ENCODE results near the gene FUT3.
A peak's percentile ranks its signal among the peaks of the same experiment; 100 is the strongest.

Gene FUT3

DNA sequence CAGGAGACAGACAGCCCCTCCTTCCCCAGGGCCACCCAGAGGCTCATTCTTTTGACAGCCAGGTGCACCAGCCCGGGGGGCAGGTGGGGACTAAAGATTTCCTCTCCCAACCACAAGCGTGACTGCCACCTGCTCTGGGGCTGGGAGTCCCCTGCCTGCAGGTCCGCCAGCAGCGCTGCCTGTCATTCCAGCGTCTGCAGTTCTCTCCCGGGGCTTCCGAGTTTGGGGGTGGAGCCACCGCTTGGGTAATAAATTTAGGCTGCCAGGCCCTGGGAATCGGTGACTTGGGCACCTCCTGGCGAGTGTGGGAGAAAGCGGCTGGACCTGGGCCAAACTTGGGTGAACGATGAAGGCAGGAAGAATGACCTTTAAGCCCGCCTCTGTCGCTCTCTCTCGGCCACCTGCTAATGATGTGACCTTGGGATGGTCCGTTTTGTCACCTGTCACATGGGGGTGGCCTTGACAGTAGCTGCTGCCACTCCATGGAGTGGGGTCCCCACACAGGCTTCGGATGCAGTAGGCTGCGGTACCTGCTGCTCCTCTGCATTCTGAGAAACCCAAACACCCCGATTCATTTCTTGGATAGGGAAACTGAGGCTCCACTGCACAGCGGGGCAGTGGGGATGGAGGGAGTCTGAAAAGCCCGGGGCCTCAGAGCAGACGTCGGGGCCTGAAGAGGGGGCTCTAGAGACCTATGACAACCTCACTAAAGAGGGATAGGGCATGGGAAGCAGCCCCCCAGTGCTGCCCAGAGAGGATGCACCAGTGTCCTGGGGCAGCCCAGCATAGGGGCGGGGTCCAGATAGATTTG lies 24.5 kb downstream of the FUT3 start:
- DNase-seq: peak in 4 of 58 donors; percentile 0 to 19 (median 8)

DNA sequence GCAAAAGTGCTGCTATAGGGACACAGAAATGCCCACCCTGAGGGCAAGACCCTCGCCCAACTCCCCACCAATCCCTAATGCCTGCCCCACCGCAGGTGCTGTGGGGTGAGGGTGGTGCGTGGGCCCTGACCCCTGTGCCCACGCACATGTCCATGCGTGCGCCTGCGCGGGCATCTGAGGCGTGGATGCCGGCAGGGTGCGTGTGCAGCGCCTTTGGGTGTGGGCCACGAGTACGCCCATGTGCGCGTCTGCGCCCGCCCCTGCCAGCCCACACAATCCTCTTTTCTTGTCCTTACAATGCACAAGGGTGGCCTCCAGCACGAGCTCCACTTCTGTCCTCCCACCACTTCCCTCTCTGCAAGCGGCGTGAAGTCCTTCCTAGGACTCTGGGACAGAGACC lies 26.1 kb downstream of the FUT3 start:
- peak in 14 of 58 donors; percentile 1 to 64 (median 24) for DNase-seq

DNA sequence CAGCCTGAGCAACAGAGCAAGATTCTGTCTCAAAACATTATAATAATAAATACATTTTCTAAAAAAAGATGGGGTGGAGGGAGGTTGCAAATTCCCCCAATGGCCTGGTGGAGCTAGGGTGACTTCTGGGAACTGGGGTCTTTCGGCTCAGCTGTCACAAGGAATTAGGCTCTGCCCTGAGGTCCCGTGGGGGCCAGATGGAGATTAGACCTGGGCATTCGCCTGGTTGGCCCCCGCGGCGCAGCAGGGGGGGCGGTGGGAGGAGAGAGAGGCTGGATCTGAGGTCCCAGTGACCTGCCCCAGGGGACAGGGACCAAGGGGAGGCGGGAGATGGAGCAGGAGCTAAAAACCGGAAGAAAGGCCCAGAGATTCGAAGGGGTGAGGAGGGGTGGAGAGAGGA lies 26.5 kb downstream of the FUT3 start:
- no peak for DNase-seq

DNA sequence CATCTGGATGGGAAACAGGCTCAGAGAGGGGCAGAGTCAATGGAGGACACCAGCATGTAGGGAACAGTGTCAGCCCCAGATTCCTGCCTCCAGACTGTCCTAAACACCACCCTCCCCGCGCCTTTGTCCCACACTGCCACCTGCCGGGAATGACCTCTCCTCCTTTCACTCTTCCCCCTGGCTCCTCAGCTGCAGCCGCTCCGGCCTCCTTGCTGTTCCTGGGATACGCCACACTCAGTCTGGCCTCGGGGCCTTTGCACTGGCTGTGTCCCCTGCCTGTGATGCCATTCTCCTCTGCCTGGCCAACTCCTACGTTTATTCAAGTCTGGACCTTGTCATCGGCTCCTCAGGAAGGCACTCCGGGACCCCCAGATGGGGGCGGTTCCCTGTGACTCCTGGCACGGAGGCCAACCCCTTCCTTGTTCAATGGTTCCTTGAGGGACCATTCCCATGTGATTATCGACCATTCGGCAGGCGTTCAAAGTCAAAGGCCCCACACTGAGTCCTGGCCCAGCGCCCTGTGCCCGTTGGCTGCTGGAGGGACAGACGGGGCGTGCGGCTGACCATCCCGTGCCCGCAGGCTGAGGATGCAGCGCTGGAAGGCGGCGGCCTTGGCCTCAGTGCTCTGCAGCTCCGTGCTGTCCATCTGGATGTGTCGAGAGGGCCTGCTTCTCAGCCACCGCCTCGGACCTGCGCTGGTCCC lies 27.5 kb downstream of the FUT3 start:
- DNase-seq: no peak

DNA sequence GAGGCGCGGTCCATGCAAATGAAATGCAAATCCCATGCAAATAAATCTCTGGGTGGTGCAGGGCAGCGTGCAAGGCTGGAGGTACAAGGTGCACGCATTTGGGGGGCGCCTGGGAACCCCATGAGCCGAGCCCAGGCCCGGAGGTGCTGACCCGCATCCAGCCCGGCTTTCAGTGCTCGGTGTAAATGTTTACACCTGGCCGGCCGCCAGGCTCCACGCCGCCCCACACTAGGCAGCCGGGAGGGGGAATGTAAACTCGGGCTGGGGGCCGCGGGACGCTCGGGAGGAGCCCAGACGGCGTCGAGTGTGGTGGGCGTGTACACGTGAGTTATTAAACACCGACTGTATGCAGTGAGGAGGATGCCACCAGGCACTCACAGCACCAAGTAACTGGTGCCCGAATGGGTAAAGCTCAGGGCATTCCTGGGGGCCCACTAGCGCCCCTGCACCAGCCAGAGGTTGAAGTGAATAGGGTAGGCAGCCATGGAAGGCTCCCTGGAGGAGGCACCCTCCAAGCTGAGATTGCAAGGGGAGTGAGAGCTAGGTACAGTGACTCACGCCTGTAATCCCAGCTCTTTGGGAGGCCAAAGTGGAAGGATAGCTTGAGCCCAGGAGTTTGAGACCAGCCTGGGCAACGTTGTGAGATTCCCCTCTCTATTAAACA lies 28.9 kb downstream of the FUT3 start:
- no peak for DNase-seq

DNA sequence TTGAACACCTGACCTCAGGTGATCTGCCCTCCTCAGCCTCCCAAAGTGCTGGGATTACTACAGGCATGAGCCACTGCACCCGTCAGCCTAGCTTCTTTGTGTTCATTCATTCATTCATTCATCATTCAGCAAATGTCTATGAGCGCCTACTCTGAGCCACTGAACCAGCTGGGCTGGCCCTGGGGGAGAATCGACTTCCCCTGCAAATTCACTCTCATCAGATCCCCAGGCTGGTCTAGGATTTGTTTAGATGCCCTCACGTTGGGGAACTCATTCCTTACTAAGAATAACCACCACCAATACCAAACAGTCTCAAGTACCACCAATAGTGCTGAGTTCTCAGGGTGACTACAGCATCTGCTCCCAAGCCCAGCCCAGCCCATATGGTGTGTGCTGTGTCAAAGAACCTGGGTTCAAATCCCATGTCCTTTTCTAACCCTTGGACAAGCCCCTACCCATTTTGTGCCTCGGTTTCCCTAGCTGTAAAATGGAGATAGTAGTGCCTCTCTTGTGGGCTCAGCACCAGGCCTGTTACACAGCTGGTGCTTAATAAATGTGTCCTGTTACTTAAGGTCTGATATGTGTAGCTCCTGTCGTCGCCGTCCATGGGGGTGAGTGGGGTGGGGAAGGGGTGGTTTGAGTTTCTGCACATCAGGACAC lies 29.6 kb downstream of the FUT3 start:
- DNase-seq: no peak

DNA sequence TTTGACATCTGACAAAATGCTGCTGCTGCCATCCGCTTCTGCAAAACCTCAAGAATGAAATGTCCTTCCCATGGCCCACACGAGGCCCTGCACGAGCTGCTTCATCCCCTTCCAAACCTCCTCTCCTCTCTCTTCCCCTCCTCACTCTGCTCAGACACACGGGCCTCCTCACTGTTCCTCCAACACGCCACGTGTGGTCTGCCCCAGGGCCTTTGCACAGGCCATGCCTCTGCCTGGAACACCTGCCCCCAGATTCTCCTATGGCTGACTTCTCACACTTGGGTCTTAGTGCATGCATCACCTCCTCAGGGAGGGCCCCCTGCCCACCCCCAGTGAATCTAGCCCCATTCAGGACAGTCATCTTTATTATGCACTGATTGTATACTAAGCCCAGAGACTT lies 30.5 kb downstream of the FUT3 start:
- DNase-seq: no peak

DNA sequence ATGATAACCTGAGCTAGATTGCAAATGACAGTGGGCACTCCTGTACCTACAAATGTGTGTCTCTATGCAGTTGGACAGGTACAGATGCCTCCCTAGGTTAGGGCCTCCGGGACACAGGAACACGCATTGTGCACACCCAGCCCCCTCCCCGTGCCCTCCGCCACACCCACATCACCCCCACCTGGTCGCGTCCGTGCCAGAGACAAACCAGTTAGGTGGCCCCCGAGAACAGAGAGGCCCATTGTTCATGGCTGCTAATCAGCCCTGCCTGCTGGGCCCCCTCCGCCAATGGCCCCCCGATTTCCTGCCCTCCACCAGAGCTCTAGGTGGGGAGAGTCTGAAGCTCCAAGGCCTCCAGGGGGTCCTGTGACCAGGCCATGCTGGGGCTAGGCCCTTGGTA lies 32.7 kb downstream of the FUT3 start:
- no peak for DNase-seq

DNA sequence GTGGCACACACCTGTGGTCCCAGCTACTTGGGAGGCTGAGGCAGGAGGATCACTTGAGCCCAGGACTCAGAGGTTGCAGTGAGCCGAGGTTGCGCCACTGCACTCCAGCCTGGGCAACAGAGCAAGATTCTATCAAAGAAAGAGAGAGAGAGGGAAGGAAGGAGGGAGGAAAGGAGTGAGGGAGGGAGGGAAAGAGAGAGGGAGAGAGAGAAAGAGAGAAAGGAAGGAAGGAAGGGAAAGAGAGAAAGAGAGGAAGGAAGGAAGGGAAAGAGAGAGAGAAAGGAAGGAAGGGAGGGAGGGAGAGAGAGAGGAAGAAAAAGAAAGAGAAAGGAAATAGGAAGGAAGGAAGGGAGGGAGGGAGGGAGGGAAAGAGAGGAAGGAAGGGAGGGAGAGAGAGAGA lies 34.0 kb downstream of the FUT3 start:
- DNase-seq: no peak

DNA sequence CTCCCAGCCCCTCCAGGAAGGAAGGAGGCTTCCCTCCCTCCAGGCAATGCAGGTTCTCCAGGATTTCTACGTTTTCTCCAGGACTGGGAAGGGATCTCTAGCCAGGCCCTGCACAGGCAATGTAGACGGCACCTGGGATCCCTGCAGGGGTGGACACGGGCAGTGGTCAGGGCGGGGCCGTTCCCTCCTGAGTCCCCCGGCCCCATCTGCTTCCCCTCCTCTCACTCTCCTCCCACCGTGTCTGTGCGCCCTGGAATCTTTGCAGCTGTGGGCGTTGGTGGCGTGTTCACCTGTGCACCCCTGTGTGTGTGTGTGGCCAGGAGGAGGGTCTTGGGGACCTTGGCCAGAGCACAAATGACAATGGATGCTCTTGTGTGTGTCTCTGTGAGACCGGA lies 36.4 kb downstream of the FUT3 start:
- no peak for DNase-seq

DNA sequence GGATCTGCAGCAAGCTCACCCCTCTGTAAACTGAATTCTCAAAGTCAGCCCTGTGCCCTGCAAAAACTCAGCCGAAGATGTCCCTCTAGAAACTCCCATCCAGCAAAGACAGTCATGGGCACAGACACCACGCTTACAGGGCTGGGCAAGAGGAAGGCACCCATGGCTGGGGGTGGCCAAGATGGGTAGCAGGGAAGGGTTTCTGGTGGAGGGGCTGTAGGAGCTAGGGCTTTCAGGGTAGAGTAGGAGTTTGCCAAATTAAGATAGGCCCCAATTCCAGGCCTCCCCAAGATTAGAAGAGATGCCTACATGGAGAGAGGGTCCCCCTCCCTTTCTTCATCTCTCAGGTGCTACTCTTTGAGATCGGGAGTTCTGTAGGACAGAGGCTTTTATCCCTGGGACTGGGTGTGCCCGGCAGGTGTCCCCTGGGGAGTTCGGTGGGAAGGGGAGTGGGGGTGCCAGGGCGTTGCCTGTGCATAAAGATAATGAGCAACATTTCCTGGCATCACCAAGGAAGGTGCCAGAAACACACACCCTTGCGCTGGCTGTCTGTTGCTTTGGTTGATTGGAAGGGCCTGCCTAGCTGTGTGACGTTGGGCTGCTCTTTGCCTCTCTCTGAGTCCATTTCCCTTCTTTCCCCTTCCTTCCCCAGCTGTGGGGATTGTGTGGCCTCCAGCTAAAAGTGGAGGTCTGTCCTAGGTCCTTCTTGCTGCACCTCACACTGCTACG lies 37.0 kb downstream of the FUT3 start:
- no peak for DNase-seq

DNA sequence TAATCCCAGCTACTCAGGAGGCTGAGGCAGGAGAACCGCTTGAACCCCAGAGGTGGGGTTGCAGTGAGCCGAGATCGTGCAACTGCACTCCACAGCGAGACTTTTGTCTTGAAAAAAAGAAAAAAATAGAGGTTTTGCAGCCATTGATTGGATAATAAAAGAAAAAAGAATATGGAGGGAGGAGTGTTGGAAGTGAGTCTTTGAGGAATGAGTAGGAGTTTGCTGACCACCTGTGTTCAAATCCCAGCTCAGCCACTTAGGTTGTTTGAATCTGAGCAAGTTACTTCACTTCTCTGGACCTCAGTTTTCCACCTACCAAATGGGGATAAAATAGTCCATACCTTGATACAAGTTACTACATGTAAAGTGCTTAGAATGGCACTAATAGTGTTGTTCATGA lies 40.1 kb downstream of the FUT3 start:
- DNase-seq: no peak

DNA sequence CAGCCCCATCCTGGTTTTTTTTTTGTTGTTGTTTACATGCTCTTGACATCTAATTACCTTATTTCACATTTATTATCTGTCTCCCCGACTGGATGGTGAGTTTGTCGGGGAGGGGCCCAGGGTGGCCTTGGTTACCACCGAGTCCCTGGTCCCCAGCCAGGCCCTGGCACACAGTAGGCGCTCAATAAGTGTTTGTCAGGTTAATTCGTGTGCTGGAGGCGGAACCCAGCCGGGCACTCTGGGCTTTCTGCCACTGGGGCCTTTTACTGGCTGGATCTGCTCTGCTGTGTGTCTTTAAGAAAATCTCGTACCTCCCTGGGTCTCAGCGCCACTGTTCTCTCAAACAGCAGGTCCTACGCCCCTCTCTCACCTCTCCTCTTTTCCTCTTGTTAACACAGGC lies 41.8 kb downstream of the FUT3 start:
- no peak for DNase-seq

DNA sequence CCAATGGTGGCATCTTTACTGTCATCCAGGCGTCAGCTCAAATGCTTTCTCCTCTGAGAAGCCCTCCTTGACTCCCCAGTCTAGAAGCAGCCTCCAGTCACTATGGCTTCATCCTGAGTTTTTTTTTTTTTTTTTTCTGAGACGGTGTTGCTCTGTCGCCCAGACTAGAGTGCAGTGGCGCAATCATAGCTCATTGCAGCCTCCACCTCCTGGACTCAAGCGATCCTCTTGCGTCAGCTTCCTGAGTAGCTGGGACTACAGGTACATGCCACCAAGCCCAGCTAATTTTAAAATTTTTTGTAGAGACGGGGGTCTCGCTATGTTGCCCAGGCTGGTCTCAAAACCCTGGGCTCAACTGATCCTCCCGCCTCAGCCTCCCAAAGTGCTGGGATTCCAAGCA lies 42.2 kb downstream of the FUT3 start:
- DNase-seq: no peak

DNA sequence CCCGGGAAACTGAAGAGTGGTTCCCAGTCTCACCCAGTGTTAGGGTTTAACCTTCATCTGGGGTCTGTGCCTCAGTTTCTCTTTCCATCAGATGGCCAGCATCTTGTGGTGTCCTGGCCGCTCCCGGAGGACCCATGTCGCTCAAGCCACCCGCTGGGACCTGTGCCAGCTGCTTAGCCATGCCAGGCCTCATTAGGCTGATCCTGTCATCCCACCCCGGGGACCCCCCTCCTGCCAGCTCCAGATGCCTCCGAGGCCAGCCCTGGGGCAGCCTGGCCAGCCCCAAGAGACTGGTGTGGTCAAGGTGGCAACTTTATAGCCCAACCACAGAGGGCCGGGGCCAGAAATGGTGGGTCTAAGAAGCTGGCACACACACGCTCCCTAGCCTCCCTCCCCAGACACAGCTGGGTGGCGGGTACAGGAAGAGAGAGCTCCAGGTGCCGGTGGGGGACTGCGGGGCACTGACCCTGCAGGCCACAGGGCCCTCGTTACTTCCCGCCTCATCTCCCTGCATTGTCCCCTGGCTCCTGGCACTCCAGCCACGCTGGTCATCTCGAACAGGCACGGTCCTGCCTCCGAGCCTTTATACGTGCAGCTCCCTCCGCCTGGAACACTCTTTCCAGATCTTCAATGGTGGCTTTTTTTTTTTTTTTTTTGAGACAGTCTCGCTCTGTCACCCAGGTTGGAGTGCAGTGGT lies 43.0 kb downstream of the FUT3 start:
- DNase-seq: no peak

DNA sequence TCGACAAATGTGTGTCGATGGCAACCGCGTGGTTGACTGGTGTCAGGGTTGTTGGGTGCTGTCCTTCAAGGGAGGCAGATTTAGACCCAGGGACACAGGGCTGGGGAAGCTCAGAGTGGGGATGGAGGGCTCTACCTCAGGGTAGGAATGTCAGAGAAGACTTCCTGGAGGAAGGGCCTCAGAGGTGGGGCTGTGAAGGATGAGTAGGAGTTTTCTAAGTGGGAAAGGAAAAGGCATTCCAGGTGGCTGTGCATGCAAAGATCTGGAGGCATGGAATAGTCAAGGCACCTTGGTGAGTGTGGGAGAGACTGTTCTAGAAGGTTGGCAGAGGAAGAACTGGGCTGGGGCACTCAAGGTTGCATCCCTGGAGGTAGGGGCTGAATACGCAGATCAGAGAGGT lies 44.3 kb downstream of the FUT3 start:
- no peak for DNase-seq

DNA sequence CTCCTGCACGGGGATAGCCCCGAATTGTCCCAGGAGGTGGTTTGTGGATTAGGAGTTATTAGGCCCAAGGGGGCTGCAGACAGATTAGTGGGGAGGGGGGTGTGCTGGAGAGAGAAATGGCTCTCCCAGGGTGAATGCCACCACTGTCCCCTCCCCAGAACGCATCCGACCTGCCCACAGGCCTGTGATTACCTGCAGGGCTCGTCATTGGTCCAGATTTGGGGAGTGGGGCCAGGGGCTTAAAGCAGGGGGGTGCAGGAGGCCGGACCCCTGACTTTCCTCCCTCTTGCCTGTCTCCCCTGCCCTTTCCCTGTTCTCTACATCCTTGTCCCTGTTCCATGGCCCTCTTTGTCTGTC lies 45.1 kb downstream of the FUT3 start:
- no peak for DNase-seq

DNA sequence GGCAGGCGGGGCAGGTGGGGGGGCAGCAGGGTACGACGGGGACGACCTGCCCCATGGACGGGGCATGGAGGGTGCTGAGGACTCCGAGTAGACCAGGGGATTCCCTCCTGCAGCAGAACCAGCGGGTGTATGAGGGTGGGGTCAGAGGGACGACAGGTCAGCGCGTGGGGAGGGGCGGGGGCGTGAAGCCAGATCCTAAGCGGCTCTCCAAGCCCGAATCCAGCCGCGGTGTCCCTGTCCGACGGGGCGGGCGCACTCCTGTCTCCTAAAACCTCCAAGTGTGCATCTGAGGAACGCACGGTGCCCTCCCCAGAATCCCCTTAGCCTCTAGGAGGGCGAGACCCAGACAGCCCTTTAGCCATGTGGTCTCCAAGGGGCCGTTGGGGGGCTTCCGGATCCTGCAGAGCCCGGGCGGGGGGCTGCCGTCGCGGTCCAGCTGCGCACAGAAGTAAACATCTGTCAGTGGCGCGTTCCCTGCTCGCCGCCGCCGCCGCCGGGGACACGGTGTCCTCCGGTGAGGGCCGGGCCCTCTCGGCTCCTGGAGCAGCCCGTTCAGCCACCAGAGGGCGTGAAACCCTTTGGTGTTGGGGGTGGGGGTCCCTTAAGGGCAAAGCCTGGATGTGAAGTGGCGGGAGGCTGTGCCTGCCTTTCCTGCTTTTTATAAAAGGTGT lies 45.7 kb downstream of the FUT3 start:
- DNase-seq: peak in 4 of 58 donors; percentile 3 to 19 (median 11)

DNA sequence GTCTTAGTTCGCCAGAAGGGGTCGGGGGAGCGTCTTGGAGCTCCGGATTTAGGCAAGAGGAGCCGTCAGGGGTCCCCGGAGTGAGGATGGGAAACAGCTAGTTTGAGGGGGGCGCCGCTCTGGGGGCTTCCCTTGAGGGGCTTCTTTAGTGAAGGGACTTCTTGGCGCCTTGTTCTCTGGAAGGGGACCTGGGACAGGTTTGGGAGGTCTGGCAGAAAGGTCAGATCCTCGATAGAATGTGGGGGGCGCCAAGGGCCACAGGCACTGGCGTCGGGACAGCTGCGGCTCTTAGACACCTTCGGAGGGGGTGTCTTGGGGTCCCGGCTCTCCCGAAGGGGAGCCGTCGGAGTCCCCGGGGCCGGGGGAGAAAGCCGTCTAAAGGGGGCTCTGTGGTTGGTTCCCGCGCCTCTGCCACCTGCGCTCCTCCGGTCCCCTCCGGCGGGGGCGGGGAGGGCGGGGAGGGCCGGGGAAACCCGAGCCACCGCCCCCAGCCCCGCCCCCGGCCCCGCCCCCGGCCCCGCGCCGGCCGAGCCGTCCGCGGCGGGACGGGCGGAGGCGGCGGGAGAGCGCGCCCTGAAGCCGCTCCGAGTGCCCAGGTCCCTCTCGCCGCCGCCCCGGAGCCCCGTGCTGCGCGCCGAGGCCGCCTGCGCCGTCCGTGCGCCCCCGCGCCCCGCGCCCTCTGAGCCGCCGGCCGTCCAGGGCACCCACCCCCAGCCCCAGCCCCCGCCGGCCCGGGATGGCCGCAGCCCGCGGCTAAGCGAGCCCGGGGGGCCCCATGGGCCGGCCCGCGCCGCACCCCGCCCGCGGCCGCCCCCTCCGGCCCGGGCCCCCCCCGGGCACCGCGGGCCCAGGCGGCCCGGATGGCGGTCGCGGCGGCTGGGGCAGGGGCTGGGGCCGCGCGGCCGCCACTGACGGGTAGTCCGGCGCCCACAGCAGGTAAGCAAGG lies 46.5 kb downstream of the FUT3 start, which contains the start of gene NRTN:
Gene NRTN (plus strand): TSS at position 552 of the 946 bp plus-strand sequence. CDS start 19,099 bp downstream, outside the sequence.
- no peak for DNase-seq
